Stimulated activated effector memory CD8-positive, alpha-beta T cell treated with anti-CD3 and anti-CD28 coated beads, Interleukin-12 subunit alpha, Interleukin-12 subunit beta, amount 100 ng/mL, for 72 hours (primary cell): ENCODE measurements around the gene MBLAC1.
A peak's percentile ranks its signal among the peaks of the same experiment; 100 is the strongest.
"Not testable (repeated sequence)": the region's sequence is repeated elsewhere in the genome, so short reads cannot be mapped to it uniquely, and the experiment has no call there.

Experiments
- ATAC-seq: fragments of 150-1000 bp; cut with Tn5 transposase; 2 replicates; pipeline ENCODE4 v1.10.0; 2021
- DNase-seq, 2 donors: peaks; one replicate each; pipeline ENCODE4 v3.0.0; 2021 to 2022; ENCODE audit warnings: low spot score in 2 of 2
- H3K27ac Mint-ChIP-seq: one replicate; pipeline ENCODE4 v1.8.0; 2022; ENCODE audit warnings: mild to moderate bottlenecking, mixed read lengths
- H3K36me3 Mint-ChIP-seq: one replicate; pipeline ENCODE4 v1.8.0; 2022; ENCODE audit warnings: mild to moderate bottlenecking, mixed read lengths
- H3K4me1 Mint-ChIP-seq: one replicate; pipeline ENCODE4 v1.8.0; 2022; ENCODE audit warnings: mixed read lengths
- H3K4me3 Mint-ChIP-seq: one replicate; pipeline ENCODE4 v1.8.0; 2022; ENCODE audit warnings: mild to moderate bottlenecking, mixed read lengths
- H3K9me3 Mint-ChIP-seq: one replicate; pipeline ENCODE4 v1.8.0; 2022; ENCODE audit warnings: mixed read lengths

Gene MBLAC1

GRCh38 chr7:100127866-100128636, 1.3 kb downstream of the MBLAC1 start:
- Mint-ChIP-seq H3K36me3 (peaks cover 29% of the 10 kb centered on the region), H3K4me1 (peaks cover 26% of the 10 kb centered on the region), H3K27ac (peak overlapping the region; percentile 61), H3K4me3 (peak overlapping the region; percentile 95), H3K9me3 (no peaks in the 10 kb centered on the region)
- ATAC-seq (peak; percentile 9), DNase-seq (peak in 1 of 2 donors; percentile 63)

GRCh38 chr7:100128637-100128963, 1.8 kb downstream of the MBLAC1 start:
- ATAC-seq, result no peak
- H3K36me3 Mint-ChIP-seq, result peaks cover 23% of the 10 kb centered on the region
- no peak for DNase-seq
- peaks cover 26% of the 10 kb centered on the region for H3K4me1 Mint-ChIP-seq
- peak overlapping the region; percentile 95 for H3K4me3 Mint-ChIP-seq
- no peak overlapping the region for H3K27ac Mint-ChIP-seq
- no peaks in the 10 kb centered on the region for H3K9me3 Mint-ChIP-seq

- not testable (repeated sequence) for ATAC-seq, H3K4me3 Mint-ChIP-seq, DNase-seq, H3K27ac Mint-ChIP-seq, H3K9me3 Mint-ChIP-seq
- Mint-ChIP-seq H3K4me1 (peaks cover 18% of the 10 kb centered on the region), H3K36me3 (peaks cover 23% of the 10 kb centered on the region)
These were observed 3.4 kb downstream of the MBLAC1 start for GRCh38 chr7:100130220-100130607.

GRCh38 chr7:100130608-100131453, 4.1 kb downstream of the MBLAC1 start:
- Mint-ChIP-seq H3K9me3 (no peaks in the 10 kb centered on the region), H3K4me3 (peak overlapping the region; percentile 58), H3K4me1 (peaks cover 18% of the 10 kb centered on the region), H3K27ac (no peak overlapping the region), H3K36me3 (peaks cover 21% of the 10 kb centered on the region)
- ATAC-seq (peak; percentile 23), DNase-seq (peak; percentile 93 to 96)

- H3K4me1 Mint-ChIP-seq, result peaks cover 18% of the 10 kb centered on the region
These were observed 5.4 kb downstream of the MBLAC1 start for GRCh38 chr7:100132126-100132525.

GRCh38 chr7:100132697-100133151, 6.0 kb downstream of the MBLAC1 start:
- Mint-ChIP-seq H3K27ac (no peak overlapping the region), H3K4me3 (no peak overlapping the region), H3K36me3 (peaks cover 6% of the 10 kb centered on the region), H3K9me3 (no peaks in the 10 kb centered on the region), H3K4me1 (peaks cover 18% of the 10 kb centered on the region)
- DNase-seq (peak in 1 of 2 donors; percentile 73), ATAC-seq (peak; percentile 86)

More at GRCh38 chr7:100132126-100132525, 5.4 kb downstream of the MBLAC1 start:
- Mint-ChIP-seq H3K4me3 (peak overlapping the region; percentile 58), H3K36me3 (peaks cover 8% of the 10 kb centered on the region), H3K9me3 (no peaks in the 10 kb centered on the region), H3K27ac (no peak overlapping the region)
- DNase-seq, result no peak
- ATAC-seq, result no peak

GRCh38 chr7:100137851-100138760, 11.3 kb downstream of the MBLAC1 start:
- H3K27ac Mint-ChIP-seq, result no peak overlapping the region
- no peaks in the 10 kb centered on the region for H3K36me3 Mint-ChIP-seq
- no peaks in the 10 kb centered on the region for H3K9me3 Mint-ChIP-seq
- H3K4me3 Mint-ChIP-seq, result no peak overlapping the region
- ATAC-seq (no peak), DNase-seq (no peak)
- H3K4me1 Mint-ChIP-seq, result peaks cover 8% of the 10 kb centered on the region

GRCh38 chr7:100141555-100141949, 14.8 kb downstream of the MBLAC1 start:
- no peak overlapping the region for H3K27ac Mint-ChIP-seq

GRCh38 chr7:100142461-100142860, 15.7 kb downstream of the MBLAC1 start:
- H3K9me3 Mint-ChIP-seq, result no peaks in the 10 kb centered on the region

More at GRCh38 chr7:100141555-100141949, 14.8 kb downstream of the MBLAC1 start:
- Mint-ChIP-seq H3K4me3 (no peak overlapping the region), H3K9me3 (no peaks in the 10 kb centered on the region), H3K36me3 (no peaks in the 10 kb centered on the region), H3K4me1 (peaks cover 8% of the 10 kb centered on the region)
- ATAC-seq, result peak; percentile 13
- DNase-seq, result no peak

GRCh38 chr7:100146350-100146749, 19.6 kb downstream of the MBLAC1 start:
- not testable (repeated sequence) for H3K27ac Mint-ChIP-seq, DNase-seq, ATAC-seq, H3K9me3 Mint-ChIP-seq, H3K4me3 Mint-ChIP-seq
- H3K36me3 Mint-ChIP-seq, result peaks cover 22% of the 10 kb centered on the region
- peaks cover 24% of the 10 kb centered on the region for H3K4me1 Mint-ChIP-seq

More at GRCh38 chr7:100142461-100142860, 15.7 kb downstream of the MBLAC1 start:
- no peak for ATAC-seq
- H3K4me3 Mint-ChIP-seq, result no peak overlapping the region
- peaks cover 8% of the 10 kb centered on the region for H3K4me1 Mint-ChIP-seq
- no peak for DNase-seq
- no peak overlapping the region for H3K27ac Mint-ChIP-seq
- H3K36me3 Mint-ChIP-seq, result no peaks in the 10 kb centered on the region

GRCh38 chr7:100147278-100147677, 20.5 kb downstream of the MBLAC1 start:
- H3K27ac Mint-ChIP-seq, result no peak overlapping the region
- H3K36me3 Mint-ChIP-seq, result peaks cover 31% of the 10 kb centered on the region
- H3K4me3 Mint-ChIP-seq, result no peak overlapping the region
- H3K4me1 Mint-ChIP-seq, result peaks cover 24% of the 10 kb centered on the region
- no peaks in the 10 kb centered on the region for H3K9me3 Mint-ChIP-seq
- ATAC-seq, result no peak
- DNase-seq, result no peak

GRCh38 chr7:100148225-100148558, 21.4 kb downstream of the MBLAC1 start:
- Mint-ChIP-seq H3K9me3 (no peaks in the 10 kb centered on the region), H3K4me1 (peaks cover 32% of the 10 kb centered on the region), H3K36me3 (peaks cover 40% of the 10 kb centered on the region), H3K27ac (peak overlapping the region; percentile 98), H3K4me3 (peak overlapping the region; percentile 98)
- ATAC-seq, result no peak
- DNase-seq, result no peak

- Mint-ChIP-seq H3K36me3 (peaks cover 46% of the 10 kb centered on the region), H3K9me3 (no peaks in the 10 kb centered on the region), H3K4me3 (peak within 1 kb of the TSS; percentile 98), H3K4me1 (peaks cover 36% of the 10 kb centered on the region), H3K27ac (peak within 1 kb of the TSS; percentile 98)
- peak; percentile 85 to 98 for DNase-seq
- peak; percentile 98 for ATAC-seq
These were observed 22.0 kb downstream of the MBLAC1 start, which contains the start of gene LAMTOR4 for GRCh38 chr7:100148559-100149328. TSS of gene LAMTOR4 (plus strand) at chr7:100148918. CDS start at chr7:100148973, 55 bp downstream.

- Mint-ChIP-seq H3K4me3 (no peak overlapping the region), H3K27ac (peak overlapping the region; percentile 26), H3K4me1 (peaks cover 57% of the 10 kb centered on the region), H3K9me3 (no peaks in the 10 kb centered on the region), H3K36me3 (peaks cover 68% of the 10 kb centered on the region)
- DNase-seq, result no peak
- ATAC-seq, result no peak
These were observed 25.6 kb downstream of the MBLAC1 start for GRCh38 chr7:100152404-100152803.
